Kidney (tissue), 14 donors: ENCODE measurements around the gene NAPA. TPM values are rescaled to one million over a fixed set of nuclear protein-coding genes. Genes with fewer than 3 reads are reported as not detected.

Experiments
- DNase-seq, 5 donors: peaks; one replicate each; pipeline ENCODE4 v3.0.0-alpha.2; 2013 to 2020
- FAIRE-seq: peaks from 2 replicates; lab custom pipeline; 2012; peaks lifted over from hg19 to GRCh38; lab: Jason Lieb, UNC
- H3K27ac ChIP-seq, 2 donors: one replicate each; pipeline ENCODE4 v1.7.0; 2013; ENCODE audit warnings: low read depth in 2 of 2, low read length in 2 of 2, inconsistent platforms in 1 of 2
- H3K27me3 ChIP-seq: one replicate; pipeline ENCODE4 v1.7.1; 2013; ENCODE audit warnings: low read length, inconsistent platforms; ENCODE audit not compliant: control insufficient read depth, insufficient read depth
- H3K36me3 ChIP-seq, 3 donors: one replicate each; pipeline versions ENCODE4 v1.7.0 to v1.7.1; 2013; ENCODE audit warnings: low read length in 3 of 3, control low read depth in 1 of 3, inconsistent platforms in 1 of 3; ENCODE audit not compliant: insufficient read depth in 3 of 3, control insufficient read depth in 2 of 3
- H3K4me1 ChIP-seq, 3 donors: one replicate each; pipeline versions ENCODE4 v1.7.0 to v1.7.1; 2013; ENCODE audit warnings: low read length in 3 of 3, inconsistent platforms in 1 of 3, low read depth in 1 of 3; ENCODE audit not compliant: control insufficient read depth in 2 of 3, insufficient read depth in 2 of 3
- H3K4me3 ChIP-seq, 3 donors: one replicate each; pipeline versions ENCODE4 v1.7.0 to v1.8.1; 2013; ENCODE audit warnings: low read length in 3 of 3, control low read depth in 1 of 3, inconsistent platforms in 1 of 3
- H3K9ac ChIP-seq, 3 donors: one replicate each; pipeline versions ENCODE4 v1.7.0 to v1.7.1; 2013; ENCODE audit warnings: low read length in 3 of 3, control low read depth in 1 of 3, inconsistent platforms in 1 of 3
- H3K9me3 ChIP-seq, 3 donors: one replicate each; pipeline versions ENCODE4 v1.7.0 to v1.7.1; 2013; ENCODE audit warnings: low read length in 3 of 3, control low read depth in 1 of 3, inconsistent platforms in 1 of 3; ENCODE audit not compliant: control insufficient read depth in 2 of 3, insufficient read depth in 1 of 3
- CTCF ChIP-seq: IDR thresholded peaks from 3 replicates; pipeline ENCODE4 v1.5.1; 2012; ENCODE audit warnings: mild to moderate bottlenecking, moderate library complexity, borderline replicate concordance; ENCODE audit not compliant: insufficient read depth; ENCODE audit errors: extremely low read depth
- intact Hi-C: fragments of 100-400 bp; cut with DNase I; formaldehyde crosslinking; loops from one replicate; pipeline ENCODE4 v1.11.1; 2022
- polyA plus RNA-seq: library from polyadenylated mRNA; stranded (reverse); fragments of 350-450 nt; fragmentation: Illumina TruSeq; extraction: RNeasy Lipid Tissue Mini Kit (QIAGEN cat#74804); gene quantifications from one replicate; pipeline ENCODE4 v1.2.3, GENCODE V29; 2014; ENCODE audit warnings: low read depth, low replicate concordance; ENCODE audit not compliant: insufficient read depth
- total RNA-seq: library from RNA; stranded (reverse); fragmentation: NEBNext Ultra II Directional; extraction: Animal tissue kit (Norgen Biotek cat#: 25700); gene quantifications from one replicate; pipeline ENCODE4 v1.2.1, GENCODE V29; 2021
- donor health status: control.
- donor health status: control.
- donor health status: control.
- donor health status: control.
- donor health status: control.
- donor health status: DM: yes; HTN: yes; CAD: no.
- donor health status: Normal renal cell carcinoma (clear cell type).

Gene NAPA
- total and polyA plus RNA-seq, 2 donors from 2014 or later = 136 to 213 TPM

GRCh38 chr19:47497821-47498520 is 16.9 kb downstream of the NAPA start:
- H3K27ac ChIP-seq = no peak overlapping the region
- H3K4me3 ChIP-seq = no peak overlapping the region
- H3K9ac ChIP-seq = no peak overlapping the region
- no peak for TF ChIP-seq CTCF
- H3K4me1 ChIP-seq = no peaks in the 10 kb centered on the region
- no peak for FAIRE-seq
- no peaks in the 10 kb centered on the region for H3K9me3 ChIP-seq
- intact Hi-C loops = no loop called here
- H3K27me3 ChIP-seq = no peaks in the 10 kb centered on the region
- H3K36me3 ChIP-seq = peaks cover 0 to 48% (median 34%) of the 10 kb centered on the region in 3 donors
- no peak for DNase-seq

GRCh38 chr19:47497050-47497766 is 17.7 kb downstream of the NAPA start:
- H3K4me1 ChIP-seq = no peaks in the 10 kb centered on the region
- no peak overlapping the region for H3K27ac ChIP-seq
- no peak overlapping the region for H3K4me3 ChIP-seq
- H3K27me3 ChIP-seq = no peaks in the 10 kb centered on the region
- intact Hi-C loops = no loop called here
- peaks cover 0 to 44% (median 30%) of the 10 kb centered on the region in 3 donors for H3K36me3 ChIP-seq
- H3K9ac ChIP-seq = no peak overlapping the region
- H3K9me3 ChIP-seq = no peaks in the 10 kb centered on the region
- no peak for TF ChIP-seq CTCF
- no peak for DNase-seq
- FAIRE-seq = no peak

- no peak for TF ChIP-seq CTCF
- DNase-seq (no peak), FAIRE-seq (no peak)
Observed at GRCh38 chr19:47495478-47496372, 19.1 kb downstream of the NAPA start.

More at GRCh38 chr19:47495478-47496372, 19.1 kb downstream of the NAPA start:
- intact Hi-C loops = no loop called here
- Histone ChIP-seq H3K9me3 (no peaks in the 10 kb centered on the region), H3K36me3 (peaks cover 0 to 37% (median 33%) of the 10 kb centered on the region in 3 donors), H3K4me3 (no peak overlapping the region), H3K9ac (no peak overlapping the region), H3K27ac (no peak overlapping the region), H3K4me1 (no peaks in the 10 kb centered on the region), H3K27me3 (no peaks in the 10 kb centered on the region)
